ENCODE results near the gene MERTK.

- TF ChIP-seq, protein P1, sequence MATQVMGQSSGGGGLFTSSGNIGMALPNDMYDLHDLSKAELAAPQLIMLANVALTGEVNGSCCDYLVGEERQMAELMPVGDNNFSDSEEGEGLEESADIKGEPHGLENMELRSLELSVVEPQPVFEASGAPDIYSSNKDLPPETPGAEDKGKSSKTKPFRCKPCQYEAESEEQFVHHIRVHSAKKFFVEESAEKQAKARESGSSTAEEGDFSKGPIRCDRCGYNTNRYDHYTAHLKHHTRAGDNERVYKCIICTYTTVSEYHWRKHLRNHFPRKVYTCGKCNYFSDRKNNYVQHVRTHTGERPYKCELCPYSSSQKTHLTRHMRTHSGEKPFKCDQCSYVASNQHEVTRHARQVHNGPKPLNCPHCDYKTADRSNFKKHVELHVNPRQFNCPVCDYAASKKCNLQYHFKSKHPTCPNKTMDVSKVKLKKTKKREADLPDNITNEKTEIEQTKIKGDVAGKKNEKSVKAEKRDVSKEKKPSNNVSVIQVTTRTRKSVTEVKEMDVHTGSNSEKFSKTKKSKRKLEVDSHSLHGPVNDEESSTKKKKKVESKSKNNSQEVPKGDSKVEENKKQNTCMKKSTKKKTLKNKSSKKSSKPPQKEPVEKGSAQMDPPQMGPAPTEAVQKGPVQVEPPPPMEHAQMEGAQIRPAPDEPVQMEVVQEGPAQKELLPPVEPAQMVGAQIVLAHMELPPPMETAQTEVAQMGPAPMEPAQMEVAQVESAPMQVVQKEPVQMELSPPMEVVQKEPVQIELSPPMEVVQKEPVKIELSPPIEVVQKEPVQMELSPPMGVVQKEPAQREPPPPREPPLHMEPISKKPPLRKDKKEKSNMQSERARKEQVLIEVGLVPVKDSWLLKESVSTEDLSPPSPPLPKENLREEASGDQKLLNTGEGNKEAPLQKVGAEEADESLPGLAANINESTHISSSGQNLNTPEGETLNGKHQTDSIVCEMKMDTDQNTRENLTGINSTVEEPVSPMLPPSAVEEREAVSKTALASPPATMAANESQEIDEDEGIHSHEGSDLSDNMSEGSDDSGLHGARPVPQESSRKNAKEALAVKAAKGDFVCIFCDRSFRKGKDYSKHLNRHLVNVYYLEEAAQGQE (IDR thresholded peaks at IDR 0.05; ENCODE audit: insufficient read depth in 1 of 2, low read depth in 2 of 2, low read length in 2 of 2): no peak
- no peak for TF ChIP-seq POLR2AphosphoS5 (IDR thresholded peaks at IDR 0.05; ENCODE audit: low read depth, low read length)
- TF ChIP-seq TAF1 (IDR thresholded peaks at IDR 0.05; ENCODE audit: borderline replicate concordance, insufficient read depth, low read length): no peak
These were observed 101.4 kb downstream of the MERTK start for GRCh38 chr2:111999809-112000208.

Data from PFSK-1 (cell line).